ENCODE data around the gene SLC46A1. TPM values are rescaled to one million over a fixed set of nuclear protein-coding genes. Genes with fewer than 3 reads are reported as not detected.

SLC46A1 gene
- total and polyA plus RNA-seq, 2 of the 13 experiments (the other 11 are each of a cell fraction or from before 2014, with no cell fraction given), result 19.6 to 22.6 TPM

DNA sequence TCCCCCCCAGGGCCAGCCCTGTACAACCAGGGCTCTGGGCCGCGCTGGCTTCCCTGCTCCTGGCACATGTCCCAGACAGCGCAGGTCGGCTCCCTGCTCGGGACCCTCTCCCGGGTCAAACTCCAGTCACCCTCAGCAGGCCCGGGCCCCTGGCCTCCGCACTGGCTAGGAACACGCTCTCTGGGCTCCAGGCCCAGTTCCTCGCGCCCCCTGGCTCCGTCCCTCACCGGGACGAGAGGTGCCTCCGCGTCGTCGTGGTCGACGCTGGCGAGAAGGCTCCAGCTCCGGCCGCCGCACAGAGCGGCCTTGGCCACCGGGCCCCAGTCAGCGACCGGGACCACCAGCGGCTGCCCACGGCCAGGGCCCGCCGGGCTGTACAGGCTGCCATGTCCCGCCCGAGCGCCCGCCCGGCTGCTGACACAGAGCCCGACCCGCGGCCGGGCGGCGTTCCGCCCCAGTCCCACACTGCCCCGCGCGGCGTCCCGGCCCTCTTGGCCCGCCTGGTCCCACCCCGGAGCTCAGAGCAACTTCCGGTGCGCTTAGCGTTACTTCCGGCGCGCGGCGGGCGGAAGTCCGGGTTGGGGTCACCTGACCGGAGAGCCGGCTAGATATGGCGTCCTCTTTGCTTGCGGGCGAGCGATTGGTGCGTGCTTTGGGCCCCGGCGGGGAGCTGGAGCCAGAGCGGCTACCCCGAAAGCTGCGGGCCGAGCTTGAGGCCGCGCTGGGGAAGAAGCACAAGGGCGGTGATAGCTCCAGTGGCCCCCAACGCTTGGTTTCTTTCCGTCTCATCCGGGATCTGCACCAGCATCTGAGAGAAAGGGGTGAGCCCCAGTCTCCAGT is 48.7 kb downstream of the SLC46A1 start, which contains the start of gene POLDIP2 (continued):
- TF ChIP-seq, protein P1, sequence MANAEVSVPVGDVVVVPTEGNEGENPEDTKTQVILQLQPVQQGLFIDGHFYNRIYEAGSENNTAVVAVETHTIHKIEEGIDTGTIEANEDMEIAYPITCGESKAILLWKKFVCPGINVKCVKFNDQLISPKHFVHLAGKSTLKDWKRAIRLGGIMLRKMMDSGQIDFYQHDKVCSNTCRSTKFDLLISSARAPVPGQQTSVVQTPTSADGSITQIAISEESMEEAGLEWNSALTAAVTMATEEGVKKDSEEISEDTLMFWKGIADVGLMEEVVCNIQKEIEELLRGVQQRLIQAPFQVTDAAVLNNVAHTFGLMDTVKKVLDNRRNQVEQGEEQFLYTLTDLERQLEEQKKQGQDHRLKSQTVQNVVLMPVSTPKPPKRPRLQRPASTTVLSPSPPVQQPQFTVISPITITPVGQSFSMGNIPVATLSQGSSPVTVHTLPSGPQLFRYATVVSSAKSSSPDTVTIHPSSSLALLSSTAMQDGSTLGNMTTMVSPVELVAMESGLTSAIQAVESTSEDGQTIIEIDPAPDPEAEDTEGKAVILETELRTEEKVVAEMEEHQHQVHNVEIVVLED (CRISPR knock-in tag; IDR thresholded peaks at IDR 0.05; ENCODE audit: borderline replicate concordance), result peak; percentile 93
- TF ChIP-seq, protein P2, sequence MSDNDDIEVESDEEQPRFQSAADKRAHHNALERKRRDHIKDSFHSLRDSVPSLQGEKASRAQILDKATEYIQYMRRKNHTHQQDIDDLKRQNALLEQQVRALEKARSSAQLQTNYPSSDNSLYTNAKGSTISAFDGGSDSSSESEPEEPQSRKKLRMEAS (IDR thresholded peaks at IDR 0.05), result peak; percentile 55
- peak; percentile 75 for TF ChIP-seq XRCC5 (optimal IDR thresholded peaks at IDR 0.05; ENCODE audit: low read length)
- TF ChIP-seq NONO (IDR thresholded peaks at IDR 0.05), result no peak
- TF ChIP-seq NONO (CRISPR knock-in tag; conservative IDR thresholded peaks at IDR 0.05), result peak; percentile 89
- TF ChIP-seq DR1 (CRISPR knock-in tag; IDR thresholded peaks at IDR 0.05), result peak; percentile 78
- 0 out of 2 replicates have a peak, but pooled peaks have one; percentile 46 for TF ChIP-seq ZNF816 (CRISPR knock-in tag; IDR thresholded peaks at IDR 0.05; ENCODE audit: borderline replicate concordance)
- TF ChIP-seq ZSCAN29 (CRISPR knock-in tag; conservative IDR thresholded peaks at IDR 0.05), result peak; percentile 38; the same call in 1 of the 2 replicates
- TF ChIP-seq, protein P3, sequence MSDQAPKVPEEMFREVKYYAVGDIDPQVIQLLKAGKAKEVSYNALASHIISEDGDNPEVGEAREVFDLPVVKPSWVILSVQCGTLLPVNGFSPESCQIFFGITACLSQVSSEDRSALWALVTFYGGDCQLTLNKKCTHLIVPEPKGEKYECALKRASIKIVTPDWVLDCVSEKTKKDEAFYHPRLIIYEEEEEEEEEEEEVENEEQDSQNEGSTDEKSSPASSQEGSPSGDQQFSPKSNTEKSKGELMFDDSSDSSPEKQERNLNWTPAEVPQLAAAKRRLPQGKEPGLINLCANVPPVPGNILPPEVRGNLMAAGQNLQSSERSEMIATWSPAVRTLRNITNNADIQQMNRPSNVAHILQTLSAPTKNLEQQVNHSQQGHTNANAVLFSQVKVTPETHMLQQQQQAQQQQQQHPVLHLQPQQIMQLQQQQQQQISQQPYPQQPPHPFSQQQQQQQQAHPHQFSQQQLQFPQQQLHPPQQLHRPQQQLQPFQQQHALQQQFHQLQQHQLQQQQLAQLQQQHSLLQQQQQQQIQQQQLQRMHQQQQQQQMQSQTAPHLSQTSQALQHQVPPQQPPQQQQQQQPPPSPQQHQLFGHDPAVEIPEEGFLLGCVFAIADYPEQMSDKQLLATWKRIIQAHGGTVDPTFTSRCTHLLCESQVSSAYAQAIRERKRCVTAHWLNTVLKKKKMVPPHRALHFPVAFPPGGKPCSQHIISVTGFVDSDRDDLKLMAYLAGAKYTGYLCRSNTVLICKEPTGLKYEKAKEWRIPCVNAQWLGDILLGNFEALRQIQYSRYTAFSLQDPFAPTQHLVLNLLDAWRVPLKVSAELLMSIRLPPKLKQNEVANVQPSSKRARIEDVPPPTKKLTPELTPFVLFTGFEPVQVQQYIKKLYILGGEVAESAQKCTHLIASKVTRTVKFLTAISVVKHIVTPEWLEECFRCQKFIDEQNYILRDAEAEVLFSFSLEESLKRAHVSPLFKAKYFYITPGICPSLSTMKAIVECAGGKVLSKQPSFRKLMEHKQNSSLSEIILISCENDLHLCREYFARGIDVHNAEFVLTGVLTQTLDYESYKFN (CRISPR knock-in tag; conservative IDR thresholded peaks at IDR 0.05), result peak; percentile 57
- 0 out of 2 replicates have a peak, but pooled peaks have one; percentile 32 for TF ChIP-seq ZNF564 (CRISPR knock-in tag; IDR thresholded peaks at IDR 0.05)
- TF ChIP-seq, protein P4, sequence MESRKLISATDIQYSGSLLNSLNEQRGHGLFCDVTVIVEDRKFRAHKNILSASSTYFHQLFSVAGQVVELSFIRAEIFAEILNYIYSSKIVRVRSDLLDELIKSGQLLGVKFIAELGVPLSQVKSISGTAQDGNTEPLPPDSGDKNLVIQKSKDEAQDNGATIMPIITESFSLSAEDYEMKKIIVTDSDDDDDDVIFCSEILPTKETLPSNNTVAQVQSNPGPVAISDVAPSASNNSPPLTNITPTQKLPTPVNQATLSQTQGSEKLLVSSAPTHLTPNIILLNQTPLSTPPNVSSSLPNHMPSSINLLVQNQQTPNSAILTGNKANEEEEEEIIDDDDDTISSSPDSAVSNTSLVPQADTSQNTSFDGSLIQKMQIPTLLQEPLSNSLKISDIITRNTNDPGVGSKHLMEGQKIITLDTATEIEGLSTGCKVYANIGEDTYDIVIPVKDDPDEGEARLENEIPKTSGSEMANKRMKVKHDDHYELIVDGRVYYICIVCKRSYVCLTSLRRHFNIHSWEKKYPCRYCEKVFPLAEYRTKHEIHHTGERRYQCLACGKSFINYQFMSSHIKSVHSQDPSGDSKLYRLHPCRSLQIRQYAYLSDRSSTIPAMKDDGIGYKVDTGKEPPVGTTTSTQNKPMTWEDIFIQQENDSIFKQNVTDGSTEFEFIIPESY (CRISPR knock-in tag; IDR thresholded peaks at IDR 0.05), result no peak; the same call in 1 of the 2 replicates
- TF ChIP-seq, protein P5, sequence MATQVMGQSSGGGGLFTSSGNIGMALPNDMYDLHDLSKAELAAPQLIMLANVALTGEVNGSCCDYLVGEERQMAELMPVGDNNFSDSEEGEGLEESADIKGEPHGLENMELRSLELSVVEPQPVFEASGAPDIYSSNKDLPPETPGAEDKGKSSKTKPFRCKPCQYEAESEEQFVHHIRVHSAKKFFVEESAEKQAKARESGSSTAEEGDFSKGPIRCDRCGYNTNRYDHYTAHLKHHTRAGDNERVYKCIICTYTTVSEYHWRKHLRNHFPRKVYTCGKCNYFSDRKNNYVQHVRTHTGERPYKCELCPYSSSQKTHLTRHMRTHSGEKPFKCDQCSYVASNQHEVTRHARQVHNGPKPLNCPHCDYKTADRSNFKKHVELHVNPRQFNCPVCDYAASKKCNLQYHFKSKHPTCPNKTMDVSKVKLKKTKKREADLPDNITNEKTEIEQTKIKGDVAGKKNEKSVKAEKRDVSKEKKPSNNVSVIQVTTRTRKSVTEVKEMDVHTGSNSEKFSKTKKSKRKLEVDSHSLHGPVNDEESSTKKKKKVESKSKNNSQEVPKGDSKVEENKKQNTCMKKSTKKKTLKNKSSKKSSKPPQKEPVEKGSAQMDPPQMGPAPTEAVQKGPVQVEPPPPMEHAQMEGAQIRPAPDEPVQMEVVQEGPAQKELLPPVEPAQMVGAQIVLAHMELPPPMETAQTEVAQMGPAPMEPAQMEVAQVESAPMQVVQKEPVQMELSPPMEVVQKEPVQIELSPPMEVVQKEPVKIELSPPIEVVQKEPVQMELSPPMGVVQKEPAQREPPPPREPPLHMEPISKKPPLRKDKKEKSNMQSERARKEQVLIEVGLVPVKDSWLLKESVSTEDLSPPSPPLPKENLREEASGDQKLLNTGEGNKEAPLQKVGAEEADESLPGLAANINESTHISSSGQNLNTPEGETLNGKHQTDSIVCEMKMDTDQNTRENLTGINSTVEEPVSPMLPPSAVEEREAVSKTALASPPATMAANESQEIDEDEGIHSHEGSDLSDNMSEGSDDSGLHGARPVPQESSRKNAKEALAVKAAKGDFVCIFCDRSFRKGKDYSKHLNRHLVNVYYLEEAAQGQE (IDR thresholded peaks at IDR 0.05; ENCODE audit: borderline replicate concordance in 1 of 2, low read depth in 1 of 2, low read length in 2 of 2), result peak in 1 of 2 experiments; percentile 44; a peak in 1 of 4 replicates
- peak; percentile 58 for TF ChIP-seq HNRNPK (IDR thresholded peaks at IDR 0.05; ENCODE audit: low read depth, low read length, poor library complexity, severe bottlenecking)
- TF ChIP-seq ERF (CRISPR knock-in tag; IDR thresholded peaks at IDR 0.05), result peak; percentile 82
